ENCODE results near the gene FTCDNL1.

GRCh38 chr2:199739413-199740110, 111.4 kb downstream of the FTCDNL1 start:
- no peak for TF ChIP-seq TAF1 (IDR thresholded peaks at IDR 0.05; ENCODE audit: control insufficient read depth, extremely low read depth, insufficient read depth, low read length, severe bottlenecking)
- no peak for TF ChIP-seq CHCHD3 (CRISPR knock-in tag; IDR thresholded peaks at IDR 0.05)
- no peak for TF ChIP-seq E2F8 (IDR thresholded peaks at IDR 0.05; ENCODE audit: low read depth, partially characterized antibody)
- no peak for TF ChIP-seq EZH2 (IDR thresholded peaks at IDR 0.05; ENCODE audit: borderline replicate concordance, low read depth, low read length)
- TF ChIP-seq CBX8 (IDR thresholded peaks at IDR 0.05; ENCODE audit: borderline replicate concordance, extremely low read depth, low read depth, low read length, poor library complexity, severe bottlenecking), result no peak
- TF ChIP-seq SIN3A (IDR thresholded peaks at IDR 0.05; ENCODE audit: borderline replicate concordance in 2 of 2, control insufficient read depth in 1 of 2, low read depth in 2 of 2, low read length in 2 of 2), result no peak
- no peak for TF ChIP-seq MXI1 (IDR thresholded peaks at IDR 0.05; ENCODE audit: low read depth, low read length)
- peak; percentile 53; the same call in 1 of the 2 replicates for TF ChIP-seq REST (IDR thresholded peaks at IDR 0.05; ENCODE audit: borderline replicate concordance)
- TF ChIP-seq REST (CRISPR knock-in tag; IDR thresholded peaks at IDR 0.05; ENCODE audit: low read depth), result no peak
- no peak for TF ChIP-seq ZKSCAN1 (IDR thresholded peaks at IDR 0.05; ENCODE audit: low read depth, low read length)
- TF ChIP-seq, protein P1, sequence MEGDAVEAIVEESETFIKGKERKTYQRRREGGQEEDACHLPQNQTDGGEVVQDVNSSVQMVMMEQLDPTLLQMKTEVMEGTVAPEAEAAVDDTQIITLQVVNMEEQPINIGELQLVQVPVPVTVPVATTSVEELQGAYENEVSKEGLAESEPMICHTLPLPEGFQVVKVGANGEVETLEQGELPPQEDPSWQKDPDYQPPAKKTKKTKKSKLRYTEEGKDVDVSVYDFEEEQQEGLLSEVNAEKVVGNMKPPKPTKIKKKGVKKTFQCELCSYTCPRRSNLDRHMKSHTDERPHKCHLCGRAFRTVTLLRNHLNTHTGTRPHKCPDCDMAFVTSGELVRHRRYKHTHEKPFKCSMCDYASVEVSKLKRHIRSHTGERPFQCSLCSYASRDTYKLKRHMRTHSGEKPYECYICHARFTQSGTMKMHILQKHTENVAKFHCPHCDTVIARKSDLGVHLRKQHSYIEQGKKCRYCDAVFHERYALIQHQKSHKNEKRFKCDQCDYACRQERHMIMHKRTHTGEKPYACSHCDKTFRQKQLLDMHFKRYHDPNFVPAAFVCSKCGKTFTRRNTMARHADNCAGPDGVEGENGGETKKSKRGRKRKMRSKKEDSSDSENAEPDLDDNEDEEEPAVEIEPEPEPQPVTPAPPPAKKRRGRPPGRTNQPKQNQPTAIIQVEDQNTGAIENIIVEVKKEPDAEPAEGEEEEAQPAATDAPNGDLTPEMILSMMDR (IDR thresholded peaks at IDR 0.05 in 2 of 3, conservative IDR thresholded peaks at IDR 0.05 in 1 of 3; ENCODE audit: insufficient read depth in 2 of 3, low read depth in 1 of 3, low read length in 3 of 3), result peak; percentile 56 to 77 (median 73)
- no peak for TF ChIP-seq POLR2A (conservative IDR thresholded peaks at IDR 0.05)
- TF ChIP-seq POLR2AphosphoS5 (IDR thresholded peaks at IDR 0.05; ENCODE audit: control insufficient read depth, insufficient read depth, low read depth, low read length), result no peak

Data from K562 (cell line).